IPS-18c (cell line): ENCODE results near the gene ETV5.

Experiments used
- H3K4me3 ChIP-seq: 2 replicates; pipeline ENCODE4 v1.7.0; 2013; ENCODE audit warnings: low read depth, mild to moderate bottlenecking, low read length, moderate library complexity; ENCODE audit not compliant: insufficient read depth
- H3K9me3 ChIP-seq: one replicate; pipeline ENCODE4 v1.6.1; 2013; ENCODE audit warnings: mild to moderate bottlenecking, low read length, moderate library complexity; ENCODE audit not compliant: control insufficient read depth, insufficient read depth

Gene ETV5

GRCh38 chr3:186107215-186108105, 1.4 kb downstream of the ETV5 start:
- H3K9me3 ChIP-seq, result no peaks in the 10 kb centered on the region

GRCh38 chr3:186105543-186105942, 3.3 kb downstream of the ETV5 start:
- Histone ChIP-seq H3K9me3 (no peaks in the 10 kb centered on the region), H3K4me3 (no peak overlapping the region)

More at GRCh38 chr3:186107215-186108105, 1.4 kb downstream of the ETV5 start:
- H3K4me3 ChIP-seq, result peak overlapping the region; percentile 64

GRCh38 chr3:186102687-186103086, 6.2 kb downstream of the ETV5 start:
- no peaks in the 10 kb centered on the region for H3K9me3 ChIP-seq
- H3K4me3 ChIP-seq, result no peak overlapping the region

- Histone ChIP-seq H3K4me3 (no peak overlapping the region), H3K9me3 (no peaks in the 10 kb centered on the region)
Measured at GRCh38 chr3:186100398-186100797, 8.5 kb downstream of the ETV5 start.

- no peak overlapping the region for H3K4me3 ChIP-seq
Measured at GRCh38 chr3:186099178-186099577, 9.7 kb downstream of the ETV5 start.

GRCh38 chr3:186098740-186099139, 10.1 kb downstream of the ETV5 start:
- H3K4me3 ChIP-seq, result no peak overlapping the region
- no peaks in the 10 kb centered on the region for H3K9me3 ChIP-seq

More at GRCh38 chr3:186099178-186099577, 9.7 kb downstream of the ETV5 start:
- no peaks in the 10 kb centered on the region for H3K9me3 ChIP-seq

GRCh38 chr3:186097663-186098451, 11.0 kb downstream of the ETV5 start:
- Histone ChIP-seq H3K9me3 (no peaks in the 10 kb centered on the region), H3K4me3 (peak overlapping the region; percentile 45)

GRCh38 chr3:186097317-186097662, 11.6 kb downstream of the ETV5 start:
- peak overlapping the region; percentile 45; the same call in 1 of the 2 replicates for H3K4me3 ChIP-seq
- H3K9me3 ChIP-seq, result no peaks in the 10 kb centered on the region

- H3K4me3 ChIP-seq, result no peak overlapping the region
- no peaks in the 10 kb centered on the region for H3K9me3 ChIP-seq
Measured at GRCh38 chr3:186096290-186096689, 12.6 kb downstream of the ETV5 start.

GRCh38 chr3:186095561-186096081, 13.3 kb downstream of the ETV5 start:
- Histone ChIP-seq H3K9me3 (no peaks in the 10 kb centered on the region), H3K4me3 (no peak overlapping the region)

GRCh38 chr3:186094696-186095425, 14.0 kb downstream of the ETV5 start:
- Histone ChIP-seq H3K9me3 (no peaks in the 10 kb centered on the region), H3K4me3 (no peak overlapping the region)

- no peak overlapping the region for H3K4me3 ChIP-seq
- H3K9me3 ChIP-seq, result no peaks in the 10 kb centered on the region
Measured at GRCh38 chr3:186094271-186094670, 14.6 kb downstream of the ETV5 start.

- Histone ChIP-seq H3K4me3 (no peak overlapping the region), H3K9me3 (no peaks in the 10 kb centered on the region)
Measured at GRCh38 chr3:186093271-186093900, 15.5 kb downstream of the ETV5 start.

- Histone ChIP-seq H3K4me3 (no peak overlapping the region), H3K9me3 (no peaks in the 10 kb centered on the region)
Measured at GRCh38 chr3:186092360-186093070, 16.4 kb downstream of the ETV5 start.

- Histone ChIP-seq H3K4me3 (no peak overlapping the region), H3K9me3 (no peaks in the 10 kb centered on the region)
Measured at GRCh38 chr3:186090901-186091300, 18.0 kb downstream of the ETV5 start.

GRCh38 chr3:186088335-186088734, 20.6 kb downstream of the ETV5 start:
- no peaks in the 10 kb centered on the region for H3K9me3 ChIP-seq
- H3K4me3 ChIP-seq, result no peak overlapping the region
